ENCODE results near the gene HNRNPL. TPM values are rescaled to one million over a fixed set of nuclear protein-coding genes. Genes with fewer than 3 reads are reported as not detected.
"Not testable (repeated sequence)": the region's sequence is repeated elsewhere in the genome, so short reads cannot be mapped to it uniquely, and the experiment has no call there.

HNRNPL gene
- polyA plus RNA-seq, 3 donors, result 51.9 to 234 (median 58.7) TPM

DNA sequence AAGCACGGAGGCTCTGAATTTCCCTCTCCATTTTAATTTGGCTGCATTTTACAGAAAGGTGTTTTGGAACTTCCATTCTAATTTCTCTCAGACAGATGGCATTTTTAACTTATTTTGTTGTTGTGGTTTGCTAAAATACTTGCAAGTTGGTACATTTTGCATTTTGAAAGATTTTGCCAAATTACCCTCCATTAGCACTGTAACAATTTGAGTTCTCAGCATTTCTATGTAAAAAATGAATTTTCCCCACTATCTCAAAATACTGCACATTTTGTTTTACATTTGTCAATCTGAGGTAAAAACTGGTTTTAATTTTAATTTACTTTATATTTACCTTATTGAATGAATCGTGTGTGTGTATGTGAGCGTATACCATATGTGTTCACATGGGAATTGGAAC is 7.0 kb upstream of the HNRNPL start:
- intact Hi-C loops (cut with micrococcal nuclease), result no loop called here
- H3K79me2 ChIP-seq (ENCODE audit: insufficient read depth, low read length), result no peaks in the 10 kb centered on the region
- no peak for DNase-seq
- no peak overlapping the region for H3K27ac ChIP-seq (ENCODE audit: low read depth in 1 of 2, low read length in 2 of 2)
- H3K4me2 ChIP-seq (replicated peaks; ENCODE audit: extremely low read depth, low read length, poor library complexity, severe bottlenecking), result no peak overlapping the region
- peaks cover 0 to 10% (median 4%) of the 10 kb centered on the region in 3 donors for H3K27me3 Mint-ChIP-seq (ENCODE audit: low read depth in 3 of 3)
- H3K9ac ChIP-seq (ENCODE audit: insufficient read depth, low read length, poor library complexity, severe bottlenecking), result no peak overlapping the region
- H3K36me3 ChIP-seq (replicated peaks in 1 of 2; ENCODE audit: control insufficient read depth in 1 of 2, insufficient read depth in 2 of 2, low read length in 2 of 2), result no peaks in the 10 kb centered on the region
- H3K4me3 ChIP-seq (replicated peaks in 1 of 3; ENCODE audit: low read depth in 2 of 3, low read length in 3 of 3), result no peak overlapping the region
- H3K4me1 Mint-ChIP-seq, result peaks cover 20% of the 10 kb centered on the region
- TF ChIP-seq, protein P1, sequence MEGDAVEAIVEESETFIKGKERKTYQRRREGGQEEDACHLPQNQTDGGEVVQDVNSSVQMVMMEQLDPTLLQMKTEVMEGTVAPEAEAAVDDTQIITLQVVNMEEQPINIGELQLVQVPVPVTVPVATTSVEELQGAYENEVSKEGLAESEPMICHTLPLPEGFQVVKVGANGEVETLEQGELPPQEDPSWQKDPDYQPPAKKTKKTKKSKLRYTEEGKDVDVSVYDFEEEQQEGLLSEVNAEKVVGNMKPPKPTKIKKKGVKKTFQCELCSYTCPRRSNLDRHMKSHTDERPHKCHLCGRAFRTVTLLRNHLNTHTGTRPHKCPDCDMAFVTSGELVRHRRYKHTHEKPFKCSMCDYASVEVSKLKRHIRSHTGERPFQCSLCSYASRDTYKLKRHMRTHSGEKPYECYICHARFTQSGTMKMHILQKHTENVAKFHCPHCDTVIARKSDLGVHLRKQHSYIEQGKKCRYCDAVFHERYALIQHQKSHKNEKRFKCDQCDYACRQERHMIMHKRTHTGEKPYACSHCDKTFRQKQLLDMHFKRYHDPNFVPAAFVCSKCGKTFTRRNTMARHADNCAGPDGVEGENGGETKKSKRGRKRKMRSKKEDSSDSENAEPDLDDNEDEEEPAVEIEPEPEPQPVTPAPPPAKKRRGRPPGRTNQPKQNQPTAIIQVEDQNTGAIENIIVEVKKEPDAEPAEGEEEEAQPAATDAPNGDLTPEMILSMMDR (IDR thresholded peaks at IDR 0.05), result no peak
- peaks cover 17 to 23% of the 10 kb centered on the region in 2 donors for H3K4me1 ChIP-seq (ENCODE audit: control insufficient read depth in 1 of 2, insufficient read depth in 2 of 2, low read length in 2 of 2)
- H2AFZ ChIP-seq (ENCODE audit: insufficient read depth, low read depth, low read length, poor library complexity, severe bottlenecking), result no peak overlapping the region
- peak overlapping the region in 1 of 7 donors; percentile 57 for H3K27ac Mint-ChIP-seq
- peaks cover 0 to 3% (median 0%) of the 10 kb centered on the region in 7 donors for H3K9me3 Mint-ChIP-seq
- no peaks in the 10 kb centered on the region for H3K9me3 ChIP-seq (replicated peaks in 1 of 2; ENCODE audit: control insufficient read depth in 1 of 2, insufficient read depth in 1 of 2, low read length in 2 of 2)
- WGBS (ENCODE audit: insufficient coverage), result no CpG with 5 or more reads among the region's 3 CpGs
- H3K27me3 ChIP-seq (ENCODE audit: control insufficient read depth in 2 of 2, insufficient read depth in 2 of 2, low read length in 2 of 2), result no peaks in the 10 kb centered on the region
- peak overlapping the region in 1 of 2 donors; percentile 76 for H3K4me3 Mint-ChIP-seq
- no peaks in the 10 kb centered on the region for H3K36me3 Mint-ChIP-seq
- H4K20me1 ChIP-seq (ENCODE audit: insufficient read depth, low read length), result no peaks in the 10 kb centered on the region

DNA sequence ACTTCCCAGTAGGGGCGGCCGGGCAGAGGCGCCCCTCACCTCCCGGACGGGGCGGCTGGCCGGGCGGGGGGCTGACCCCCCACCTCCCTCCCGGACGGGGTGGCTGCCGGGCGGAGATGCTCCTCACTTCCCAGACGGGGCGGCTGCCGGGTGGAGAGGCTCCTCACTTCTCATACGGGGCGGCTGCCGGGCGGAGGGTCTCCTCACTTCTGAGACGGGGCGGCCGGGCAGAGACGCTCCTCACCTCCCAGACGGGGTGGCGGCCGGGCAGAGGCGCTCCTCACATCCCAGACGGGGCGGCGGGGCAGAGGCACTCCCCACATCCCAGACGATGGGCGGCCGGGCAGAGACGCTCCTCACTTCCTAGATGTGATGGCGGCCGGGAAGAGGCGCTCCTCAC is 6.0 kb upstream of the HNRNPL start:
- not testable (repeated sequence) for H2AFZ ChIP-seq (ENCODE audit: insufficient read depth, low read depth, low read length, poor library complexity, severe bottlenecking); H3K4me3 ChIP-seq (replicated peaks in 1 of 3; ENCODE audit: low read depth in 2 of 3, low read length in 3 of 3); H3K79me2 ChIP-seq (ENCODE audit: insufficient read depth, low read length)

DNA sequence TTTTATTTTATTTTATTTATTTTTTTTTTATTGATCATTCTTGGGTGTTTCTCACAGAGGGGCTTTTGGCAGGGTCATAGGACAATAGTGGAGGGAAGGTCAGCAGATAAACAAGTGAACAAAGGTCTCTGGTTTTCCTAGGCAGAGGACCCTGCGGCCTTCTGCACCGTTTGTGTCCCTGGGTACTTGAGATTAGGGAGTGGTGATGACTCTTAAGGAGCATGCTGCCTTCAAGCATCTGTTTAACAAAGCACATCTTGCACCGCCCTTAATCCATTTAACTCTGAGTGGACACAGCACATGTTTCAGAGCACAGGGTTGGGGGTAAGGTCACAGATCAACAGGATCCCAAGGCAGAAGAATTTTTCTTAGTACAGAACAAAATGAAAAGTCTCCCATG is 5.2 kb upstream of the HNRNPL start:
- not testable (repeated sequence) for H3K9me3 Mint-ChIP-seq; H3K4me3 Mint-ChIP-seq; H3K4me3 ChIP-seq (replicated peaks in 1 of 3; ENCODE audit: low read depth in 2 of 3, low read length in 3 of 3); H3K9me3 ChIP-seq (replicated peaks in 1 of 2; ENCODE audit: control insufficient read depth in 1 of 2, insufficient read depth in 1 of 2, low read length in 2 of 2); H2AFZ ChIP-seq (ENCODE audit: insufficient read depth, low read depth, low read length, poor library complexity, severe bottlenecking); H3K9ac ChIP-seq (ENCODE audit: insufficient read depth, low read length, poor library complexity, severe bottlenecking); DNase-seq; H4K20me1 ChIP-seq (ENCODE audit: insufficient read depth, low read length); H3K27ac ChIP-seq (ENCODE audit: low read depth in 1 of 2, low read length in 2 of 2); H3K36me3 Mint-ChIP-seq; H3K36me3 ChIP-seq (replicated peaks in 1 of 2; ENCODE audit: control insufficient read depth in 1 of 2, insufficient read depth in 2 of 2, low read length in 2 of 2); H3K27me3 ChIP-seq (ENCODE audit: control insufficient read depth in 2 of 2, insufficient read depth in 2 of 2, low read length in 2 of 2); H3K27ac Mint-ChIP-seq; H3K4me2 ChIP-seq (replicated peaks; ENCODE audit: extremely low read depth, low read length, poor library complexity, severe bottlenecking); H3K79me2 ChIP-seq (ENCODE audit: insufficient read depth, low read length)
- intact Hi-C loops (cut with micrococcal nuclease), result loop anchor here in 1 of 2 donors (5.0 kb wide), 1 partner anchor 42 kb away; the partner anchor contains the start of genes NFKBIB and SIRT2
- H3K4me1 ChIP-seq (ENCODE audit: control insufficient read depth in 1 of 2, insufficient read depth in 2 of 2, low read length in 2 of 2), result peaks cover 27 to 35% of the 10 kb centered on the region in 2 donors
- peaks cover 0 to 10% (median 5%) of the 10 kb centered on the region in 3 donors for H3K27me3 Mint-ChIP-seq (ENCODE audit: low read depth in 3 of 3)
- no CpG with 5 or more reads among the region's 3 CpGs for WGBS (ENCODE audit: insufficient coverage)
- peaks cover 28% of the 10 kb centered on the region for H3K4me1 Mint-ChIP-seq

More for the DNA sequence above, 6.0 kb upstream of the HNRNPL start:
- H3K9me3 ChIP-seq (replicated peaks in 1 of 2; ENCODE audit: control insufficient read depth in 1 of 2, insufficient read depth in 1 of 2, low read length in 2 of 2); H3K9ac ChIP-seq (ENCODE audit: insufficient read depth, low read length, poor library complexity, severe bottlenecking); DNase-seq; H3K4me3 Mint-ChIP-seq; H3K27ac Mint-ChIP-seq; H3K27me3 ChIP-seq (ENCODE audit: control insufficient read depth in 2 of 2, insufficient read depth in 2 of 2, low read length in 2 of 2); H3K36me3 ChIP-seq (replicated peaks in 1 of 2; ENCODE audit: control insufficient read depth in 1 of 2, insufficient read depth in 2 of 2, low read length in 2 of 2); H3K4me2 ChIP-seq (replicated peaks; ENCODE audit: extremely low read depth, low read length, poor library complexity, severe bottlenecking); H3K9me3 Mint-ChIP-seq; H3K27ac ChIP-seq (ENCODE audit: low read depth in 1 of 2, low read length in 2 of 2); H4K20me1 ChIP-seq (ENCODE audit: insufficient read depth, low read length); H3K36me3 Mint-ChIP-seq; intact Hi-C loops (cut with micrococcal nuclease): not testable (repeated sequence)
- 100% methylated on average over 7 of the region's 37 CpGs for WGBS (ENCODE audit: insufficient coverage)
- H3K27me3 Mint-ChIP-seq (ENCODE audit: low read depth in 3 of 3), result peaks cover 0 to 10% (median 5%) of the 10 kb centered on the region in 3 donors
- H3K4me1 ChIP-seq (ENCODE audit: control insufficient read depth in 1 of 2, insufficient read depth in 2 of 2, low read length in 2 of 2), result peaks cover 25 to 33% of the 10 kb centered on the region in 2 donors
- H3K4me1 Mint-ChIP-seq, result peaks cover 28% of the 10 kb centered on the region
